ENCODE data around the gene ZCWPW2.

DNA sequence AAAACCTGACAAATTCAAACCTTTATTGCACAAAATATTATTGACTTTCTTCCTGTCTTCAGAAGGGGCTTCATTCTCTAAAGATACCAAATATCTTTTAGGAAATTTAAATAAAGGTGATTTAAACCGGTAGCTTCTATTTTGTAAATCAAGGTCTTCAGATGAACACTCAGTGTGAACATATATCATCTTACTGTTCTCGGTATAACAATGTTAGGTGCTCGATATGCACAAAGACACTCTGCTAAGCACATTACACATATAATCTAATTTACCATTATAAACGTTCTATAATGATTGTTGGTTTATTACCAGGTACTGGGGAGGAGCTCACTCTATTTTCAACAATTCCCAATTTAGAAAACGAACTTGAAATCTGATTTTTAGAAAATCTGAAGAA is 225.5 kb downstream of the ZCWPW2 start:
- TF ChIP-seq POLR2A (IDR thresholded peaks at IDR 0.05) = no peak
- TF ChIP-seq, protein P1, sequence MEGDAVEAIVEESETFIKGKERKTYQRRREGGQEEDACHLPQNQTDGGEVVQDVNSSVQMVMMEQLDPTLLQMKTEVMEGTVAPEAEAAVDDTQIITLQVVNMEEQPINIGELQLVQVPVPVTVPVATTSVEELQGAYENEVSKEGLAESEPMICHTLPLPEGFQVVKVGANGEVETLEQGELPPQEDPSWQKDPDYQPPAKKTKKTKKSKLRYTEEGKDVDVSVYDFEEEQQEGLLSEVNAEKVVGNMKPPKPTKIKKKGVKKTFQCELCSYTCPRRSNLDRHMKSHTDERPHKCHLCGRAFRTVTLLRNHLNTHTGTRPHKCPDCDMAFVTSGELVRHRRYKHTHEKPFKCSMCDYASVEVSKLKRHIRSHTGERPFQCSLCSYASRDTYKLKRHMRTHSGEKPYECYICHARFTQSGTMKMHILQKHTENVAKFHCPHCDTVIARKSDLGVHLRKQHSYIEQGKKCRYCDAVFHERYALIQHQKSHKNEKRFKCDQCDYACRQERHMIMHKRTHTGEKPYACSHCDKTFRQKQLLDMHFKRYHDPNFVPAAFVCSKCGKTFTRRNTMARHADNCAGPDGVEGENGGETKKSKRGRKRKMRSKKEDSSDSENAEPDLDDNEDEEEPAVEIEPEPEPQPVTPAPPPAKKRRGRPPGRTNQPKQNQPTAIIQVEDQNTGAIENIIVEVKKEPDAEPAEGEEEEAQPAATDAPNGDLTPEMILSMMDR (IDR thresholded peaks at IDR 0.05) = no peak
